H1 (cell line): ENCODE measurements around the gene C3orf22. TPM values are rescaled to one million over a fixed set of nuclear protein-coding genes. Genes with fewer than 3 reads are reported as not detected.
A peak's percentile ranks its signal among the peaks of the same experiment; 100 is the strongest.

ENCODE experiments used
- CTCF ChIA-PET: fragments of 300-600 bp; sonication (Branson Sonifier 250); formaldehyde crosslinking; loops from one replicate; lab custom pipeline; 2021; ENCODE audit not compliant: partially characterized antibody; lab: Charles Lee
- POLR2A ChIA-PET: fragments of 300-600 bp; sonication (Branson Sonifier 250); formaldehyde crosslinking; loops from one replicate; lab custom pipeline; 2021; ENCODE audit warnings: inconsistent platforms; ENCODE audit not compliant: partially characterized antibody; lab: Charles Lee
- DNase-seq, 2 experiments: peaks; one replicate each; pipeline versions ENCODE4 v3.0.0 to v3.0.0-alpha.2; 2010 to 2022; ENCODE audit warnings: low spot score in 2 of 2, low read depth in 1 of 2, mixed read lengths in 1 of 2
- FAIRE-seq: peaks from 2 replicates; lab custom pipeline; 2011; peaks lifted over from hg19 to GRCh38; lab: Jason Lieb, UNC
- H2AFZ ChIP-seq: 2 replicates; pipeline ENCODE4 v1.8.1; 2012; ENCODE audit warnings: low read length, inconsistent platforms
- H2AK5ac ChIP-seq: 2 replicates; pipeline ENCODE4 v1.6.1; 2013; ENCODE audit warnings: low read depth, low read length
- H2BK120ac ChIP-seq: replicated peaks from 2 replicates; pipeline ENCODE3; 2013; ENCODE audit warnings: low read depth, low read length, inconsistent platforms
- H2BK12ac ChIP-seq: 2 replicates; pipeline ENCODE4 v1.6.1; 2013; ENCODE audit warnings: low read depth, low read length
- H2BK15ac ChIP-seq: 2 replicates; pipeline ENCODE4 v1.6.1; 2013; ENCODE audit warnings: low read length
- H2BK20ac ChIP-seq: 2 replicates; pipeline ENCODE4 v1.6.1; 2013; ENCODE audit warnings: low read length
- H2BK5ac ChIP-seq: 2 replicates; pipeline ENCODE4 v1.6.1; 2013; ENCODE audit warnings: low read depth, low read length
- H3K14ac ChIP-seq: 2 replicates; pipeline ENCODE4 v1.6.1; 2013; ENCODE audit warnings: inconsistent platforms; ENCODE audit not compliant: insufficient read length
- H3K18ac ChIP-seq: 2 replicates; pipeline ENCODE4 v1.6.1; 2013; ENCODE audit warnings: low read length; ENCODE audit errors: extremely low read depth
- H3K23ac ChIP-seq: 2 replicates; pipeline ENCODE4 v1.6.1; 2013; ENCODE audit warnings: inconsistent platforms; ENCODE audit not compliant: insufficient read length
- H3K23me2 ChIP-seq: 2 replicates; pipeline ENCODE4 v1.6.1; 2013; ENCODE audit warnings: low read depth, low read length
- H3K27ac ChIP-seq: 2 replicates; pipeline ENCODE4 v1.6.1; 2011; ENCODE audit warnings: low read depth, low read length, inconsistent platforms
- H3K27me3 ChIP-seq, 4 experiments: replicated peaks in 1 of 4; 1 replicate in 1 of 4; 2 replicates in 3 of 4; pipeline versions ENCODE4 v1.6.1 to v1.8.1; 2011 to 2013; ENCODE audit warnings: low read length in 3 of 4, mild to moderate bottlenecking in 3 of 4, inconsistent platforms in 2 of 4, mixed read lengths in 2 of 4, moderate library complexity in 1 of 4; ENCODE audit not compliant: control insufficient read depth in 3 of 4, insufficient read depth in 3 of 4; ENCODE audit errors: extremely low read depth in 1 of 4
- H3K36me3 ChIP-seq, 4 experiments: 2 replicates each; pipeline versions ENCODE4 v1.6.1 to v1.8.1; 2011 to 2013; ENCODE audit warnings: mild to moderate bottlenecking in 4 of 4, low read length in 3 of 4, moderate library complexity in 2 of 4, control low read depth in 1 of 4, inconsistent platforms in 1 of 4; ENCODE audit not compliant: insufficient read depth in 4 of 4, control insufficient read depth in 2 of 4
- H3K4ac ChIP-seq: replicated peaks from 2 replicates; pipeline ENCODE3; 2013; ENCODE audit warnings: low read length, low read depth, mixed read lengths, inconsistent platforms; ENCODE audit not compliant: insufficient read length
- H3K4me1 ChIP-seq, 4 experiments: replicated peaks in 1 of 4; 1 replicate in 1 of 4; 2 replicates in 3 of 4; pipeline versions ENCODE4 v1.6.1 to v1.8.1; 2011 to 2013; ENCODE audit warnings: low read length in 3 of 4, inconsistent platforms in 2 of 4, mixed read lengths in 1 of 4; ENCODE audit not compliant: insufficient read depth in 4 of 4, control insufficient read depth in 3 of 4
- H3K4me2 ChIP-seq, 2 experiments: 2 replicates each; pipeline versions ENCODE4 v1.6.1 to v1.8.1; 2011 to 2013; ENCODE audit warnings: low read depth in 2 of 2, low read length in 2 of 2, control low read depth in 1 of 2, inconsistent platforms in 1 of 2, mild to moderate bottlenecking in 1 of 2; ENCODE audit not compliant: insufficient read depth in 1 of 2
- H3K4me3 ChIP-seq, 4 experiments: fragments of 200-600, 300-600 bp in 1 of 4; sonication (generic), shearing (Covaris generic), sonication (Bioruptor Twin) in 1 of 4; 2 replicates each; pipeline versions ENCODE4 v1.5.1 to v1.8.1; 2011 to 2016; ENCODE audit warnings: low read length in 4 of 4, low read depth in 3 of 4, control low read depth in 2 of 4, inconsistent platforms in 2 of 4, mild to moderate bottlenecking in 2 of 4, mixed read lengths in 1 of 4, moderate library complexity in 1 of 4; ENCODE audit not compliant: insufficient read depth in 2 of 4; ENCODE audit errors: extremely low read depth in 1 of 4
- H3K56ac ChIP-seq: replicated peaks from 2 replicates; pipeline ENCODE3; 2013; ENCODE audit warnings: low read depth, mild to moderate bottlenecking, mixed read lengths, low read length, inconsistent platforms; ENCODE audit not compliant: insufficient read length
- H3K79me1 ChIP-seq: 2 replicates; pipeline ENCODE4 v1.6.1; 2013; ENCODE audit warnings: low read depth, low read length, control low read depth
- H3K79me2 ChIP-seq, 2 experiments: 2 replicates each; pipeline versions ENCODE4 v1.6.1 to v1.8.1; 2012 to 2013; ENCODE audit warnings: low read length in 2 of 2, mild to moderate bottlenecking in 2 of 2, inconsistent platforms in 1 of 2; ENCODE audit not compliant: insufficient read depth in 2 of 2, control insufficient read depth in 1 of 2
- H3K9ac ChIP-seq, 4 experiments: replicated peaks in 1 of 4; 1 replicate in 1 of 4; 2 replicates in 3 of 4; pipeline versions ENCODE4 v1.6.1 to v1.8.1; 2011 to 2013; ENCODE audit warnings: low read depth in 3 of 4, low read length in 3 of 4, control low read depth in 2 of 4, mild to moderate bottlenecking in 2 of 4, moderate library complexity in 2 of 4, inconsistent platforms in 1 of 4; ENCODE audit errors: extremely low read depth in 1 of 4
- H3K9me3 ChIP-seq, 2 experiments: 2 replicates each; pipeline versions ENCODE4 v1.6.1 to v1.8.1; 2012 to 2013; ENCODE audit warnings: mild to moderate bottlenecking in 2 of 2, moderate library complexity in 2 of 2, control low read depth in 1 of 2, inconsistent platforms in 1 of 2, low read depth in 1 of 2, low read length in 1 of 2, mixed read lengths in 1 of 2; ENCODE audit not compliant: insufficient read depth in 2 of 2
- H4K20me1 ChIP-seq, 2 experiments: replicated peaks in 1 of 2; 2 replicates each; pipeline versions ENCODE3 to v1.8.1; 2011 to 2013; ENCODE audit warnings: inconsistent platforms in 2 of 2, low read length in 2 of 2, mild to moderate bottlenecking in 1 of 2; ENCODE audit not compliant: insufficient read depth in 2 of 2, control insufficient read depth in 1 of 2
- H4K5ac ChIP-seq: 2 replicates; pipeline ENCODE4 v1.6.1; 2013; ENCODE audit warnings: low read length, low read depth, mixed read lengths, inconsistent platforms; ENCODE audit not compliant: insufficient read length
- H4K8ac ChIP-seq: 2 replicates; pipeline ENCODE4 v1.8.0; 2013; ENCODE audit warnings: mild to moderate bottlenecking, moderate library complexity, low read length, inconsistent platforms; ENCODE audit not compliant: insufficient read depth; ENCODE audit errors: extremely low read depth
- H4K91ac ChIP-seq: replicated peaks from 2 replicates; pipeline ENCODE3; 2013; ENCODE audit warnings: low read length, mixed read lengths, inconsistent platforms; ENCODE audit not compliant: insufficient read length
- CEBPB ChIP-seq: IDR thresholded peaks from 2 replicates; pipeline ENCODE4 v1.6.1; 2012; ENCODE audit warnings: low read depth, low read length
- CHD1 ChIP-seq: IDR thresholded peaks from 2 replicates; pipeline ENCODE4 v1.6.1; 2012; ENCODE audit warnings: low read depth, low read length, improper control_type of control experiment
- NANOG ChIP-seq: IDR thresholded peaks from 2 replicates; pipeline ENCODE4 v1.6.1; 2011; ENCODE audit warnings: low read length, low read depth, mild to moderate bottlenecking, inconsistent platforms; ENCODE audit not compliant: insufficient read depth, poor library complexity, severe bottlenecking
- RXRA ChIP-seq: IDR thresholded peaks from 2 replicates; pipeline ENCODE4 v1.6.1; 2011; ENCODE audit warnings: low read depth, mild to moderate bottlenecking, low read length, moderate library complexity; ENCODE audit not compliant: insufficient read depth
- SP2 ChIP-seq: IDR thresholded peaks from 2 replicates; pipeline ENCODE4 v1.6.1; 2012; ENCODE audit warnings: mild to moderate bottlenecking, low read length, inconsistent platforms
- WGBS, 2 experiments: shearing (Covaris generic) in 1 of 2; methylation state at CpG; one replicate each; pipeline versions ENCODE4 v1.1.6 to v1.1.7; 2013 to 2015; ENCODE audit warnings: low lambda C conversion rate in 2 of 2, mixed read lengths in 2 of 2, inconsistent platforms in 1 of 2, low coverage in 1 of 2, missing lambda C conversion rate in 1 of 2; ENCODE audit not compliant: insufficient replicate concordance in 2 of 2, insufficient coverage in 1 of 2, insufficient read length in 1 of 2; ENCODE audit errors: extremely low coverage in 1 of 2, missing lambda C conversion rate in 1 of 2; 5-methylcytosine and 5-hydroxymethylcytosine counted together
- polyA plus RNA-seq, 7 experiments: library from polyadenylated mRNA; depleted of rRNA in 3 of 7; stranded (reverse) in 5 of 7; unstranded in 2 of 7; fragments of >200 nt in 5 of 7; fragments of 200-250 nt in 2 of 7; gene quantifications; 1 replicate in 5 of 7; 2 replicates in 1 of 7; 4 replicates in 1 of 7; pipeline versions ENCODE4 v1.2.1 to v1.2.3, GENCODE V29; 2011 to 2013; ENCODE audit warnings: missing spikeins in 2 of 7, mixed read lengths in 2 of 7
- total RNA-seq: library from RNA; stranded (reverse); fragmentation: NEBNext Ultra II Directional; extraction: Animal tissue kit (Norgen Biotek cat#: 25700); gene quantifications from 2 replicates; pipeline ENCODE4 v1.2.1, GENCODE V29; 2021

C3orf22 gene
- total and polyA plus RNA-seq, 2 of the 8 experiments (the other 6 are each of a cell fraction or from before 2014, with no cell fraction given): not detected

GRCh38 chr3:126501054-126501453 is 57.7 kb downstream of the C3orf22 start:
- Histone ChIP-seq H3K27me3 (no peaks in the 10 kb centered on the region; a peak in 1 of 7 replicates), H3K4ac (no peak overlapping the region), H2AFZ (no peak overlapping the region), H2AK5ac (no peak overlapping the region), H3K18ac (peak overlapping the region; percentile 13; the same call in 1 of the 2 replicates), H2BK12ac (0 out of 2 replicates have a peak overlapping the region, but pooled peaks have one; percentile 75), H3K27ac (no peak overlapping the region), H3K56ac (no peak overlapping the region), H3K4me2 (no peak overlapping the region), H3K9ac (no peak overlapping the region), H3K79me2 (peaks cover 0 to 3% of the 10 kb centered on the region in 2 experiments; a peak in 1 of 4 replicates), H4K5ac (no peak overlapping the region), H3K4me1 (peaks cover 0 to 22% (median 16%) of the 10 kb centered on the region in 4 experiments; a peak in 6 of 7 replicates), H4K20me1 (peaks cover 0 to 6% of the 10 kb centered on the region in 2 experiments), H3K23me2 (peaks cover 2% of the 10 kb centered on the region; the same call in 1 of the 2 replicates), H2BK20ac (no peak overlapping the region), H3K9me3 (no peaks in the 10 kb centered on the region), H3K4me3 (no peak overlapping the region), H2BK5ac (no peak overlapping the region), H3K36me3 (no peaks in the 10 kb centered on the region; a peak in 1 of 8 replicates), H4K8ac (peak overlapping the region; percentile 32; the same call in 1 of the 2 replicates), H2BK120ac (no peak overlapping the region), H2BK15ac (no peak overlapping the region), H3K23ac (no peak overlapping the region), H4K91ac (no peak overlapping the region), H3K14ac (no peak overlapping the region), H3K79me1 (no peaks in the 10 kb centered on the region; the same call in 1 of the 2 replicates)
- ChIA-PET CTCF (interaction anchor here (1.4 to 6.6 kb wide), 4 partner anchors 10 to 34 kb away, joined by 3 to 49 read pairs (median 18); no protein-coding TSS in a partner anchor), POLR2A (interaction anchor here (0.5 kb wide), 1 partner anchor 1420 kb away, joined by 3 read pairs; no protein-coding TSS in a partner anchor)
- WGBS, 2 experiments: 76% methylated on average over 5 of the region's 5 CpGs; no CpG with 5 or more reads in 1 of the 2 experiments
- DNase-seq (no peak), FAIRE-seq (no peak)
- TF ChIP-seq RXRA: no peak
- no peak for TF ChIP-seq SP2
- no peak for TF ChIP-seq NANOG
- TF ChIP-seq CEBPB: no peak
- TF ChIP-seq CHD1: no peak
